H1 (cell line): ENCODE measurements around the gene TOMM6. TPM values are rescaled to one million over a fixed set of nuclear protein-coding genes. Genes with fewer than 3 reads are reported as not detected.

ENCODE experiments used
- CTCF ChIA-PET: fragments of 300-600 bp; sonication (Branson Sonifier 250); formaldehyde crosslinking; loops from one replicate; lab custom pipeline; 2021; ENCODE audit not compliant: partially characterized antibody; lab: Charles Lee
- POLR2A ChIA-PET: fragments of 300-600 bp; sonication (Branson Sonifier 250); formaldehyde crosslinking; loops from one replicate; lab custom pipeline; 2021; ENCODE audit warnings: inconsistent platforms; ENCODE audit not compliant: partially characterized antibody; lab: Charles Lee
- DNase-seq, 2 experiments: peaks; one replicate each; pipeline versions ENCODE4 v3.0.0 to v3.0.0-alpha.2; 2010 to 2022; ENCODE audit warnings: low spot score in 2 of 2, low read depth in 1 of 2, mixed read lengths in 1 of 2
- FAIRE-seq: peaks from 2 replicates; lab custom pipeline; 2011; peaks lifted over from hg19 to GRCh38; lab: Jason Lieb, UNC
- H2AFZ ChIP-seq: 2 replicates; pipeline ENCODE4 v1.8.1; 2012; ENCODE audit warnings: low read length, inconsistent platforms
- H2AK5ac ChIP-seq: 2 replicates; pipeline ENCODE4 v1.6.1; 2013; ENCODE audit warnings: low read depth, low read length
- H2BK120ac ChIP-seq: replicated peaks from 2 replicates; pipeline ENCODE3; 2013; ENCODE audit warnings: low read depth, low read length, inconsistent platforms
- H2BK12ac ChIP-seq: 2 replicates; pipeline ENCODE4 v1.6.1; 2013; ENCODE audit warnings: low read depth, low read length
- H2BK15ac ChIP-seq: 2 replicates; pipeline ENCODE4 v1.6.1; 2013; ENCODE audit warnings: low read length
- H2BK20ac ChIP-seq: 2 replicates; pipeline ENCODE4 v1.6.1; 2013; ENCODE audit warnings: low read length
- H2BK5ac ChIP-seq: 2 replicates; pipeline ENCODE4 v1.6.1; 2013; ENCODE audit warnings: low read depth, low read length
- H3K14ac ChIP-seq: 2 replicates; pipeline ENCODE4 v1.6.1; 2013; ENCODE audit warnings: inconsistent platforms; ENCODE audit not compliant: insufficient read length
- H3K18ac ChIP-seq: 2 replicates; pipeline ENCODE4 v1.6.1; 2013; ENCODE audit warnings: low read length; ENCODE audit errors: extremely low read depth
- H3K23ac ChIP-seq: 2 replicates; pipeline ENCODE4 v1.6.1; 2013; ENCODE audit warnings: inconsistent platforms; ENCODE audit not compliant: insufficient read length
- H3K23me2 ChIP-seq: 2 replicates; pipeline ENCODE4 v1.6.1; 2013; ENCODE audit warnings: low read depth, low read length
- H3K27ac ChIP-seq: 2 replicates; pipeline ENCODE4 v1.6.1; 2011; ENCODE audit warnings: low read depth, low read length, inconsistent platforms
- H3K27me3 ChIP-seq, 4 experiments: replicated peaks in 1 of 4; 1 replicate in 1 of 4; 2 replicates in 3 of 4; pipeline versions ENCODE4 v1.6.1 to v1.8.1; 2011 to 2013; ENCODE audit warnings: low read length in 3 of 4, mild to moderate bottlenecking in 3 of 4, inconsistent platforms in 2 of 4, mixed read lengths in 2 of 4, moderate library complexity in 1 of 4; ENCODE audit not compliant: control insufficient read depth in 3 of 4, insufficient read depth in 3 of 4; ENCODE audit errors: extremely low read depth in 1 of 4
- H3K36me3 ChIP-seq, 4 experiments: 2 replicates each; pipeline versions ENCODE4 v1.6.1 to v1.8.1; 2011 to 2013; ENCODE audit warnings: mild to moderate bottlenecking in 4 of 4, low read length in 3 of 4, moderate library complexity in 2 of 4, control low read depth in 1 of 4, inconsistent platforms in 1 of 4; ENCODE audit not compliant: insufficient read depth in 4 of 4, control insufficient read depth in 2 of 4
- H3K4ac ChIP-seq: replicated peaks from 2 replicates; pipeline ENCODE3; 2013; ENCODE audit warnings: low read length, low read depth, mixed read lengths, inconsistent platforms; ENCODE audit not compliant: insufficient read length
- H3K4me1 ChIP-seq, 4 experiments: replicated peaks in 1 of 4; 1 replicate in 1 of 4; 2 replicates in 3 of 4; pipeline versions ENCODE4 v1.6.1 to v1.8.1; 2011 to 2013; ENCODE audit warnings: low read length in 3 of 4, inconsistent platforms in 2 of 4, mixed read lengths in 1 of 4; ENCODE audit not compliant: insufficient read depth in 4 of 4, control insufficient read depth in 3 of 4
- H3K4me2 ChIP-seq, 2 experiments: 2 replicates each; pipeline versions ENCODE4 v1.6.1 to v1.8.1; 2011 to 2013; ENCODE audit warnings: low read depth in 2 of 2, low read length in 2 of 2, control low read depth in 1 of 2, inconsistent platforms in 1 of 2, mild to moderate bottlenecking in 1 of 2; ENCODE audit not compliant: insufficient read depth in 1 of 2
- H3K4me3 ChIP-seq, 4 experiments: fragments of 200-600, 300-600 bp in 1 of 4; sonication (generic), shearing (Covaris generic), sonication (Bioruptor Twin) in 1 of 4; 2 replicates each; pipeline versions ENCODE4 v1.5.1 to v1.8.1; 2011 to 2016; ENCODE audit warnings: low read length in 4 of 4, low read depth in 3 of 4, control low read depth in 2 of 4, inconsistent platforms in 2 of 4, mild to moderate bottlenecking in 2 of 4, mixed read lengths in 1 of 4, moderate library complexity in 1 of 4; ENCODE audit not compliant: insufficient read depth in 2 of 4; ENCODE audit errors: extremely low read depth in 1 of 4
- H3K56ac ChIP-seq: replicated peaks from 2 replicates; pipeline ENCODE3; 2013; ENCODE audit warnings: low read depth, mild to moderate bottlenecking, mixed read lengths, low read length, inconsistent platforms; ENCODE audit not compliant: insufficient read length
- H3K79me1 ChIP-seq: 2 replicates; pipeline ENCODE4 v1.6.1; 2013; ENCODE audit warnings: low read depth, low read length, control low read depth
- H3K79me2 ChIP-seq, 2 experiments: 2 replicates each; pipeline versions ENCODE4 v1.6.1 to v1.8.1; 2012 to 2013; ENCODE audit warnings: low read length in 2 of 2, mild to moderate bottlenecking in 2 of 2, inconsistent platforms in 1 of 2; ENCODE audit not compliant: insufficient read depth in 2 of 2, control insufficient read depth in 1 of 2
- H3K9ac ChIP-seq, 4 experiments: replicated peaks in 1 of 4; 1 replicate in 1 of 4; 2 replicates in 3 of 4; pipeline versions ENCODE4 v1.6.1 to v1.8.1; 2011 to 2013; ENCODE audit warnings: low read depth in 3 of 4, low read length in 3 of 4, control low read depth in 2 of 4, mild to moderate bottlenecking in 2 of 4, moderate library complexity in 2 of 4, inconsistent platforms in 1 of 4; ENCODE audit errors: extremely low read depth in 1 of 4
- H3K9me3 ChIP-seq, 2 experiments: 2 replicates each; pipeline versions ENCODE4 v1.6.1 to v1.8.1; 2012 to 2013; ENCODE audit warnings: mild to moderate bottlenecking in 2 of 2, moderate library complexity in 2 of 2, control low read depth in 1 of 2, inconsistent platforms in 1 of 2, low read depth in 1 of 2, low read length in 1 of 2, mixed read lengths in 1 of 2; ENCODE audit not compliant: insufficient read depth in 2 of 2
- H4K20me1 ChIP-seq, 2 experiments: replicated peaks in 1 of 2; 2 replicates each; pipeline versions ENCODE3 to v1.8.1; 2011 to 2013; ENCODE audit warnings: inconsistent platforms in 2 of 2, low read length in 2 of 2, mild to moderate bottlenecking in 1 of 2; ENCODE audit not compliant: insufficient read depth in 2 of 2, control insufficient read depth in 1 of 2
- H4K5ac ChIP-seq: 2 replicates; pipeline ENCODE4 v1.6.1; 2013; ENCODE audit warnings: low read length, low read depth, mixed read lengths, inconsistent platforms; ENCODE audit not compliant: insufficient read length
- H4K8ac ChIP-seq: 2 replicates; pipeline ENCODE4 v1.8.0; 2013; ENCODE audit warnings: mild to moderate bottlenecking, moderate library complexity, low read length, inconsistent platforms; ENCODE audit not compliant: insufficient read depth; ENCODE audit errors: extremely low read depth
- H4K91ac ChIP-seq: replicated peaks from 2 replicates; pipeline ENCODE3; 2013; ENCODE audit warnings: low read length, mixed read lengths, inconsistent platforms; ENCODE audit not compliant: insufficient read length
- CBX5 ChIP-seq: fragments of 300-800, 300-1000 bp; sonication (generic); IDR thresholded peaks from 2 replicates; pipeline ENCODE4 v1.7.1; 2016; ENCODE audit warnings: antibody characterized with exemption, low read length, low read depth
- KDM4A ChIP-seq: IDR thresholded peaks from one replicate; pipeline ENCODE4 v1.7.1; 2012; ENCODE audit warnings: low read depth, mild to moderate bottlenecking, moderate library complexity, low read length, inconsistent platforms; ENCODE audit not compliant: severe bottlenecking
- RAD21 ChIP-seq, 2 experiments: IDR thresholded peaks in 1 of 2; conservative IDR thresholded peaks in 1 of 2; 2 replicates each; pipeline ENCODE4 v1.6.1; 2011; ENCODE audit warnings: low read depth in 2 of 2, low read length in 2 of 2, improper control_type of control experiment in 1 of 2, inconsistent platforms in 1 of 2, mild to moderate bottlenecking in 1 of 2, moderate library complexity in 1 of 2
- TCF12 ChIP-seq: IDR thresholded peaks from 2 replicates; pipeline ENCODE4 v1.6.1; 2011; ENCODE audit warnings: low read depth, mild to moderate bottlenecking, low read length
- USF2 ChIP-seq: IDR thresholded peaks from 2 replicates; pipeline ENCODE4 v1.6.1; 2011; ENCODE audit warnings: low read length, improper control_type of control experiment
- WGBS, 2 experiments: shearing (Covaris generic) in 1 of 2; methylation state at CpG; one replicate each; pipeline versions ENCODE4 v1.1.6 to v1.1.7; 2013 to 2015; ENCODE audit warnings: low lambda C conversion rate in 2 of 2, mixed read lengths in 2 of 2, inconsistent platforms in 1 of 2, low coverage in 1 of 2, missing lambda C conversion rate in 1 of 2; ENCODE audit not compliant: insufficient replicate concordance in 2 of 2, insufficient coverage in 1 of 2, insufficient read length in 1 of 2; ENCODE audit errors: extremely low coverage in 1 of 2, missing lambda C conversion rate in 1 of 2; 5-methylcytosine and 5-hydroxymethylcytosine counted together
- polyA plus RNA-seq, 7 experiments: library from polyadenylated mRNA; depleted of rRNA in 3 of 7; stranded (reverse) in 5 of 7; unstranded in 2 of 7; fragments of >200 nt in 5 of 7; fragments of 200-250 nt in 2 of 7; gene quantifications; 1 replicate in 5 of 7; 2 replicates in 1 of 7; 4 replicates in 1 of 7; pipeline versions ENCODE4 v1.2.1 to v1.2.3, GENCODE V29; 2011 to 2013; ENCODE audit warnings: missing spikeins in 2 of 7, mixed read lengths in 2 of 7
- total RNA-seq: library from RNA; stranded (reverse); fragmentation: NEBNext Ultra II Directional; extraction: Animal tissue kit (Norgen Biotek cat#: 25700); gene quantifications from 2 replicates; pipeline ENCODE4 v1.2.1, GENCODE V29; 2021

Gene TOMM6
- total and polyA plus RNA-seq, 2 of the 8 experiments (the other 6 are each of a cell fraction or from before 2014, with no cell fraction given) = 228 to 560 TPM

- Histone ChIP-seq H4K8ac (no peak overlapping the region), H2BK12ac (no peak overlapping the region), H3K4me1 (no peaks in the 10 kb centered on the region), H3K79me2 (no peaks in the 10 kb centered on the region), H2AFZ (no peak overlapping the region), H3K23me2 (no peaks in the 10 kb centered on the region), H4K20me1 (no peaks in the 10 kb centered on the region), H3K4me3 (no peak overlapping the region), H3K27ac (no peak overlapping the region), H3K79me1 (no peaks in the 10 kb centered on the region), H3K23ac (no peak overlapping the region), H3K27me3 (no peaks in the 10 kb centered on the region), H3K9ac (no peak overlapping the region), H3K56ac (no peak overlapping the region), H3K14ac (no peak overlapping the region), H2BK20ac (no peak overlapping the region), H2AK5ac (no peak overlapping the region), H3K18ac (no peak overlapping the region), H2BK120ac (no peak overlapping the region), H2BK5ac (no peak overlapping the region), H3K36me3 (no peaks in the 10 kb centered on the region), H4K91ac (no peak overlapping the region), H2BK15ac (no peak overlapping the region), H3K4me2 (no peak overlapping the region), H3K4ac (no peak overlapping the region), H4K5ac (no peak overlapping the region), H3K9me3 (no peaks in the 10 kb centered on the region)
- DNase-seq (no peak), FAIRE-seq (no peak)
- TF ChIP-seq USF2 = no peak
- no peak for TF ChIP-seq TCF12
- TF ChIP-seq KDM4A = no peak
- no peak for TF ChIP-seq CBX5
- no peak for TF ChIP-seq RAD21 (IDR thresholded peaks at IDR 0.05 in 1 of 2, conservative IDR thresholded peaks at IDR 0.05 in 1 of 2; ENCODE audit: low read depth in 2 of 2, low read length in 2 of 2)
- CTCF ChIA-PET = interaction anchor here (1.0 to 1.9 kb wide), 2 partner anchors 20 to 34 kb away, joined by 3 to 5 read pairs; partner anchors contain the start of gene TOMM6
- 90% methylated on average over 4 of the region's 4 CpGs; no CpG with 5 or more reads in 1 of the 2 experiments for WGBS, 2 experiments
- POLR2A ChIA-PET = interaction anchor here (0.6 kb wide), 1 partner anchor 309 kb away, joined by 3 read pairs; no protein-coding TSS in a partner anchor
Measured at GRCh38 chr6:41821266-41821665, 33.8 kb downstream of the TOMM6 start.
